Measurements from ENCODE around the gene CDH24.

The CDH24 gene

DNA sequence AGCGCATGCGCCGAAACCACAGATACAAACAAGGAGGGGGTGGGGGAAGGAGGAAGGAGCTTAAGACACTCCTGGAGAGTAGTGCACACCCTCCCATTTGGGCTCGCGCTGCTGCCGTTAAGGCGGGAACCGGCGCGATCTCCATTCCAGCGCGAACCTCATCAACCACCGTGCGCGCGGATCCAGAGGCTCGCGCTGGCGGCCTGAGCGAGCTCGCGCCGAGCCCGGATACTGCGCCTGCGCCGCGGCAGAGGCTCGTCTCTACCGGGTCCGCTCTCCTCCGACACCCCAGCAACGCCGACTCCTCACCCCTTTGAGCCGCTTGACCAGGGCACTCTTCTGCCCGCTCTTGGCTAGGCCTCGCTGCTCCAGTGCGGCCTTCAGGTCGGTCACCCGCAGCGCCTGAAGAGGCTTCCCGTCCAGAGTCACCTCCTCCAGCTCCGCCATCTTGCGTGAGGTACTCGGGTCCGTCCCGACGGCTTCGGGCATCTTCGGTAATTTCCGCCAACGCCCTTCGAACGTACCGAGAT lies 37.4 kb upstream of the CDH24 start, which contains the start of gene ACIN1:
Gene ACIN1 (minus strand): TSS at position 471 of the 530 bp plus-strand sequence. CDS start 24 bp downstream, at position 447.
- H3K27ac ChIP-seq (ENCODE audit: low read length), result peak within 1 kb of the TSS; percentile 84
- peak within 1 kb of the TSS; percentile 76 for H3K4me2 ChIP-seq (ENCODE audit: low read depth, low read length)
- peak within 1 kb of the TSS; percentile 74 for H2AFZ ChIP-seq (ENCODE audit: low read length)
- H3K4me1 ChIP-seq (ENCODE audit: low read length), result no peaks in the 10 kb centered on the region
- H3K27me3 ChIP-seq (replicated peaks; ENCODE audit: insufficient read depth, low read length), result no peaks in the 10 kb centered on the region
- no peaks in the 10 kb centered on the region for H3K9me3 ChIP-seq (replicated peaks; ENCODE audit: insufficient read depth, low read length)
- H3F3A ChIP-seq (ENCODE audit: insufficient read depth, low read length), result no peaks in the 10 kb centered on the region
- DNase-seq, result peak; percentile 72
- H3K36me3 ChIP-seq (replicated peaks; ENCODE audit: insufficient read depth, low read length), result no peaks in the 10 kb centered on the region; the same call in 1 of the 2 replicates
- no peak for TF ChIP-seq EZH2phosphoT487 (IDR thresholded peaks at IDR 0.05; ENCODE audit: low read length)
- TF ChIP-seq, protein P1, sequence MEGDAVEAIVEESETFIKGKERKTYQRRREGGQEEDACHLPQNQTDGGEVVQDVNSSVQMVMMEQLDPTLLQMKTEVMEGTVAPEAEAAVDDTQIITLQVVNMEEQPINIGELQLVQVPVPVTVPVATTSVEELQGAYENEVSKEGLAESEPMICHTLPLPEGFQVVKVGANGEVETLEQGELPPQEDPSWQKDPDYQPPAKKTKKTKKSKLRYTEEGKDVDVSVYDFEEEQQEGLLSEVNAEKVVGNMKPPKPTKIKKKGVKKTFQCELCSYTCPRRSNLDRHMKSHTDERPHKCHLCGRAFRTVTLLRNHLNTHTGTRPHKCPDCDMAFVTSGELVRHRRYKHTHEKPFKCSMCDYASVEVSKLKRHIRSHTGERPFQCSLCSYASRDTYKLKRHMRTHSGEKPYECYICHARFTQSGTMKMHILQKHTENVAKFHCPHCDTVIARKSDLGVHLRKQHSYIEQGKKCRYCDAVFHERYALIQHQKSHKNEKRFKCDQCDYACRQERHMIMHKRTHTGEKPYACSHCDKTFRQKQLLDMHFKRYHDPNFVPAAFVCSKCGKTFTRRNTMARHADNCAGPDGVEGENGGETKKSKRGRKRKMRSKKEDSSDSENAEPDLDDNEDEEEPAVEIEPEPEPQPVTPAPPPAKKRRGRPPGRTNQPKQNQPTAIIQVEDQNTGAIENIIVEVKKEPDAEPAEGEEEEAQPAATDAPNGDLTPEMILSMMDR (IDR thresholded peaks at IDR 0.05; ENCODE audit: low read length), result no peak
- TF ChIP-seq EZH2 (optimal IDR thresholded peaks at IDR 0.05; ENCODE audit: low read depth, low read length), result no peak
- no peaks in the 10 kb centered on the region for H3K9me2 ChIP-seq (replicated peaks; ENCODE audit: insufficient read depth, low read length)
- H3K4me3 ChIP-seq (ENCODE audit: low read length), result peak within 1 kb of the TSS; percentile 86
- H3K9ac ChIP-seq (ENCODE audit: low read length), result peak within 1 kb of the TSS; percentile 95
- H3K79me2 ChIP-seq (ENCODE audit: low read length), result peaks cover 61% of the 10 kb centered on the region
- no peaks in the 10 kb centered on the region for H4K20me1 ChIP-seq (ENCODE audit: insufficient read depth, low read length)

DNA sequence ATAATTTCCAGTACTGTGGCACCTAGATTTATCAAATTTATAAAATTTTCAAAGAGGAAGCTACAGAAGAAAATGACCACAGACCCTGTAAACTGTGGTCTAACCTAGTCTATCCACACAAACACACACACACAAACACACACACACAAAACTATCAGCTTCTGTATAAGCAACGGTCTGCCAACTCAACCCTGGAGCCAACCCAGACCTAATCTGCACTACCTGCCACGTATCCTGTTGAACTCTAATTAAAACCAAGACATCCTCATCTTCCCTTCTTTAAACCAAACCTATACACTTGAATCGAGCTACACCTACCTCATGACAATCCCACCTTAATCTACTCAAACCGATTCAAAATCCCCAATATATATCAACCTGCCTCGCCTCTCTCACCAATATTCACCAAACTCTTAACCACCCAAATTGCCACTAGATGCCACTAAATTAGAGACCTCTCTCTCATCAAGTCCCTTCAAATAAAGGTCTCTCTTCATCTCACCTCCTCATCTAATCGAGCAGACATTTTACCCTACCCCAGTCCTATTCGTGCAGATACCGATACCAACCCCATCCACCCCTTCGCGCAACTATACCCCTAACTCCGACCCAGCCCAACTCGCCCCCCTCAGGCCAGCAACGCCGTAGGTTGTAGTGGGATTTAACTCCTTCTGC lies 36.8 kb upstream of the CDH24 start:
- Histone ChIP-seq H2AFZ (ENCODE audit: low read length) (peak overlapping the region; percentile 74; the same call in 1 of the 2 replicates), H3K79me2 (ENCODE audit: low read length) (peaks cover 61% of the 10 kb centered on the region), H3F3A (ENCODE audit: insufficient read depth, low read length) (no peaks in the 10 kb centered on the region), H3K27me3 (replicated peaks; ENCODE audit: insufficient read depth, low read length) (no peaks in the 10 kb centered on the region), H3K9ac (ENCODE audit: low read length) (peak overlapping the region; percentile 95), H3K9me2 (replicated peaks; ENCODE audit: insufficient read depth, low read length) (no peaks in the 10 kb centered on the region), H3K27ac (ENCODE audit: low read length) (peak overlapping the region; percentile 84; the same call in 1 of the 2 replicates), H3K36me3 (replicated peaks; ENCODE audit: insufficient read depth, low read length) (no peaks in the 10 kb centered on the region; the same call in 1 of the 2 replicates), H3K4me1 (ENCODE audit: low read length) (no peaks in the 10 kb centered on the region), H3K4me2 (ENCODE audit: low read depth, low read length) (peak overlapping the region; percentile 76), H3K9me3 (replicated peaks; ENCODE audit: insufficient read depth, low read length) (no peaks in the 10 kb centered on the region), H3K4me3 (ENCODE audit: low read length) (peak overlapping the region; percentile 86), H4K20me1 (ENCODE audit: insufficient read depth, low read length) (no peaks in the 10 kb centered on the region)
- TF ChIP-seq EZH2phosphoT487 (IDR thresholded peaks at IDR 0.05; ENCODE audit: low read length) (no peak), EZH2 (optimal IDR thresholded peaks at IDR 0.05; ENCODE audit: low read depth, low read length) (no peak)
- TF ChIP-seq, protein P1 (IDR thresholded peaks at IDR 0.05; ENCODE audit: low read length), result peak; percentile 18
- DNase-seq, result no peak

DNA sequence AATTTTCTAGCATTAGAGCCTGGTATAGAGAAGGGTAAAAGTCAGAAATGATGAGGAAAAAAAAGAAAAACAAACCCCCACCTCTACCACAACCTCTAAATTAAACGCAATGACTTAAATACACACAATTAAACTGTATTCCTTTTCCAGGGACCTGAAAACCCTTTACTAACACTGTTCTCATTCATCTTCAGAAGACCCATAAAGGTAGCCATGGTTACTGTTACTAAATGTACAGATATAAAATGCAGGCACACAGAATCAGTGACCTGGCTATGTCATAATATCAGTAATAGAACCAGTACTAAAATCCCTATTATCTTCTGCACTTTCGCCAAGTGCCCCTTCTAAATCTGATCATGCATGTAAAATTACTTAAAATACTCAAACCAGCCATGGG lies 36.2 kb upstream of the CDH24 start:
- H3K79me2 ChIP-seq (ENCODE audit: low read length), result peaks cover 59% of the 10 kb centered on the region
- H3K4me2 ChIP-seq (ENCODE audit: low read depth, low read length), result peak overlapping the region; percentile 76; the same call in 1 of the 2 replicates
- no peaks in the 10 kb centered on the region for H3F3A ChIP-seq (ENCODE audit: insufficient read depth, low read length)
- H3K9ac ChIP-seq (ENCODE audit: low read length), result peak overlapping the region; percentile 95; the same call in 1 of the 2 replicates
- no peaks in the 10 kb centered on the region for H3K4me1 ChIP-seq (ENCODE audit: low read length)
- H3K4me3 ChIP-seq (ENCODE audit: low read length), result peak overlapping the region; percentile 86; the same call in 1 of the 2 replicates
- no peak for DNase-seq
- no peaks in the 10 kb centered on the region for H3K9me3 ChIP-seq (replicated peaks; ENCODE audit: insufficient read depth, low read length)
- no peaks in the 10 kb centered on the region for H3K27me3 ChIP-seq (replicated peaks; ENCODE audit: insufficient read depth, low read length)
- TF ChIP-seq, protein P1 (IDR thresholded peaks at IDR 0.05; ENCODE audit: low read length), result no peak
- no peak for TF ChIP-seq EZH2phosphoT487 (IDR thresholded peaks at IDR 0.05; ENCODE audit: low read length)
- TF ChIP-seq EZH2 (optimal IDR thresholded peaks at IDR 0.05; ENCODE audit: low read depth, low read length), result no peak
- H2AFZ ChIP-seq (ENCODE audit: low read length), result no peak overlapping the region
- no peaks in the 10 kb centered on the region; the same call in 1 of the 2 replicates for H3K36me3 ChIP-seq (replicated peaks; ENCODE audit: insufficient read depth, low read length)
- H3K27ac ChIP-seq (ENCODE audit: low read length), result no peak overlapping the region
- H3K9me2 ChIP-seq (replicated peaks; ENCODE audit: insufficient read depth, low read length), result no peaks in the 10 kb centered on the region
- H4K20me1 ChIP-seq (ENCODE audit: insufficient read depth, low read length), result no peaks in the 10 kb centered on the region
